ENCODE measurements around the gene CCNF.
A peak's percentile ranks its signal among the peaks of the same experiment; 100 is the strongest.
"Not testable (repeated sequence)": the region's sequence is repeated elsewhere in the genome, so short reads cannot be mapped to it uniquely, and the experiment has no call there.

CCNF gene

GRCh38 chr16:2429034-2429770 lies at the start of gene CCNF:
TSS of gene CCNF (plus strand) at chr16:2429447. CDS start at chr16:2429482, 35 bp downstream.
- peak; percentile 95 for DNase-seq (ENCODE audit: low read depth)

DNA sequence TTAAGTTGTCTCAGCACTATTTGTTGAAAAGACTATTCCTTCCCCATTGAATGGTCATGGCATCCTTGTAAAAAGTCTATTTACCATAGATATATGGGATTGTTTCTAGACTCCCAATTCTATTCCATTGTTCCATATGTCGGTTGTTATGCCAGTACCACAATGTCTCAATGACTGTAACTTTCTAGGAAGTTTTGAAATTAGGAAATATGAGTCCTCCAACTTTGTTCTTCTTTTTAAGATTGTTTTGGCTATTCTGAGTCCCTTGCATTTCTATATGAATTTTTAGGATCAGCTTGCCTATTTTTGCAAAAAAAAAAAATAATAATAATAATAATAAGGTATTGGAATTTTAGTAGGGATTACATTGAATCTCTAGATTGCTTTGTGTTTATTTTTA lies 45.7 kb upstream of the CCNF start:
- no peak for DNase-seq (ENCODE audit: low read depth)

DNA sequence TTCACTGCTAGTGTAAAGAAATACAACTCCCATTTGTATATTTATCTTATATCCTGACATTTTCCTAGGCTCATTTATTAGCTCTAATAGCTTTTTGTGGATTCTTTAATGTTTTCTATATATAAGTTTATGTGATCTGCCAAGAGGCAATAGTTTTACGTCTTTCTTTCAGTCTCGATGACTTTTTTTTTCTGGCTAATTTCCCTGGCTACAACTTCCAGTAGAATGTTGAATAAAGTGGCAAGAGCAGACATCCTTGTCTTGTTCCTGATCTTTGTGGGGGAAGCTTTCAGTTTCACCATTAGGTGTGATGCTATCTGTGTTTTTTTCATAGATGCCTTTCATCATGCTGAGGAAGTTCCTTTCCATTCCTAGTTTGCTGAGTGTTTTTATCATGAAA lies 44.8 kb upstream of the CCNF start:
- no peak for DNase-seq (ENCODE audit: low read depth)

- DNase-seq (ENCODE audit: low read depth), result no peak
Measured at GRCh38 chr16:2385190-2385836, 43.9 kb upstream of the CCNF start.

DNA sequence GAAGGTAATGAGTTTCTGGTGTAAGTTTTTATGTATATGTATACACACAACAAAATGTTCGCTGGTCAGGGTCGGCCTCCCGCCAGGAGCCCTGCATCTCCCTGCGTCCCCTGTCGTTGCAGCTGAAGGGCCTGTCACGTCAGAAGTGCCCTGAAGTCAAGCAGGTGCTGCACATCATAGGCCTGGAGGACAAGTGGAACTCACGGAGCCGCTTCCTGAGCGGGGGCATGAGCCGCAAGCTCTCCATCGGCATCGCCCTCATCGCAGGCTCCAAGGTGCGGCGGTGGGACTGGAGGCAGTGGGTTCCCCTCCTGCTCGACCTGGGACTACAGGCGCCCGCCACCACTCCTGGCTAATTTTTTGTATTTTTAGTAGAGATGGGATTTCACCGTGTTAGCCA lies 43.3 kb upstream of the CCNF start:
- DNase-seq (ENCODE audit: low read depth), result not testable (repeated sequence)

- no peak for DNase-seq (ENCODE audit: low read depth)
Measured at GRCh38 chr16:2386990-2387389, 42.3 kb upstream of the CCNF start.

- no peak for DNase-seq (ENCODE audit: low read depth)
Measured at GRCh38 chr16:2388139-2388874, 40.9 kb upstream of the CCNF start.

- DNase-seq (ENCODE audit: low read depth), result peak; percentile 83
Measured at GRCh38 chr16:2388875-2389433, 40.3 kb upstream of the CCNF start.

- no peak for DNase-seq (ENCODE audit: low read depth)
Measured at GRCh38 chr16:2392025-2392424, 37.2 kb upstream of the CCNF start.

DNA sequence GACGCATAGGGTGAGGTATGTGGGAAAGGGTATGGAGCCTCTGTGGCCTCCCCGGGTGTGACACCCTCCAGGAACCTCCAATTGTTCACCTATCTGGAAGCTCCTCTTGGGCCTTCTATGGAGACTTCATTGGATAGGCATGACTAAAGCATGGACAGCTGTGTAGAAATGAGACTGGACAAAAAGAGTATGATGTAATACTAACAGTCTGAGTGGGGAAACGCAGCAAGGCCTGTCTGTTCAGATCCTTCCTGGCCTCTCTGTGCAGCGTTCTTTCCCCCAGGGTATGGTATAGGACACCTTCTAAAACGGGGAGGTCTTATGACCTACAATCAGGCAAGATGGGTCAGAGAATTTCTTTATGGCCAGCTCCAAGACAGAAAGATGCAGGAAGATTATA lies 30.7 kb upstream of the CCNF start:
- DNase-seq (ENCODE audit: low read depth), result no peak

- DNase-seq (ENCODE audit: low read depth), result no peak
Measured at GRCh38 chr16:2404099-2404498, 25.1 kb upstream of the CCNF start.

DNA sequence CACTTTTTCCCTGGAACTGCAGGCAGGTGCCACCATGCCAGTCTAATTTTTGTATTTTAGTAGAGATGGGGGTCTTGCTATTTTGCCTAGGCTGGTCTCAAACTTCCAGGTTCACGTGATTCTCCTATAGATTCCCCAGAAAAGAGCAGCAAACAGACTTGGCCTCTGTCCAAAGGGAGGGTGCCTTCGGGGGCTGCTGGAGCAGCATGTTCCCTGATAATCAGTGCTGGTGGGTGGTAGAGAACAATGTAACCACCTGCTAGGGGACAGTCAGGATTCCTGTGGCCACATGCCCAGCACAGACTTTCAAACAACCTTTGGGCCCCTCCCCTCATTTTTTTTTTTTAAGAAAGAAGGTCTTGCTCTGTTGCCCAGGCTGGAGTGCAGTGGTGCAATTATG lies 14.2 kb upstream of the CCNF start:
- DNase-seq (ENCODE audit: low read depth), result no peak

GRCh38 chr16:2420035-2420434 lies 9.2 kb upstream of the CCNF start:
- peak; percentile 57 for DNase-seq (ENCODE audit: low read depth)

- DNase-seq (ENCODE audit: low read depth), result no peak
Measured at GRCh38 chr16:2422123-2422867, 7.0 kb upstream of the CCNF start.

GRCh38 chr16:2424061-2425007 lies 4.9 kb upstream of the CCNF start:
- no peak for DNase-seq (ENCODE audit: low read depth)

GRCh38 chr16:2425008-2425518 lies 4.2 kb upstream of the CCNF start:
- DNase-seq (ENCODE audit: low read depth), result no peak

DNA sequence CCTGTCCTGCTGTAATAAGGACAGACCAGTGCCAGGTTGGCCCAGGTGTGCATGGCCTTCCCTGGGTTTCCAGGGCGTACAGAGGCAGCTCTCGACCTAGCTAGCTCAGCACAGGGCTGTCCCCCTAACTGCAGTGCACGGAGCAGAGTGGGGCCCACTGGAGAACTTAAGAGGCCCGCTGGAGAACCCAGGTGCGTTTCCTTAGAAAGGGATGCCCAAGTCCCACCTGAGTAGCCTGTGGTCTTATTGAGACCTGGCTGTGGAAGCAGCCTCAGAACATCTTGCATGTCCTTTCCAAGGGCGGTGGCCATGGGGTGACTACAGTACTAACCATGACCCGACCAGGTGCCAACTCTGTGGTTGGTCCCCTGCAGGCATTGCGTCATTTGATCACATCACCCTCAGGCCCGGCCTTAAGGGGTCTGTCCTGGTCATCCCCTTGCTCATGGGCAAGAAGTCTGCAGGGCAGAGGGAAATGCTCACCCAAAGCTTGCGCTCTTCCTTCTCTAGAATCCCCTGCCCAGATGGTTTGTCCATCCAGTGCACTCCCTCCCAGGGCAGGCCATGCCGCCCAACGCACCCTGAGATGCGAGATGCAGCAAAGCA lies 3.3 kb upstream of the CCNF start:
- DNase-seq (ENCODE audit: low read depth), result no peak

DNA sequence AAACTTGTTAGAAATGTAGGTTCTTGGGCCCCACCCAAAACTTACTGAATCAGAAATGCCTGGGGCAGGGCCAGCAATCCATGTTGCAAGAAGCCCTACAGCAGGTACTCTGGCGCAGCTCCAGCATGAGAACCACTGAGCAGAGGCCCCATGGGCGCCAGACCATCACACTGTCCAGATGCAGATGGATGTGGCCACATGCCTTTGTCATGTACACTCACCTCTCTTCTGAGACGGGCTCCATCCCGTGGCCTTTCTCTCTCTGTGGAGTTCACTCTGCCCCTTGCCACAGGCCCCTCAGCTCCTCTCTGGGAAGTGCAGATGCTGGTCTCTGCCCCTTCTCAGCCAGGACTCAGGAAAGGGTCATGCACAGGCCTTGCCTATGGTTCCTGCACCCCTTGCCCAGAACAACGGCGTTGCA lies 2.3 kb upstream of the CCNF start:
- DNase-seq (ENCODE audit: low read depth), result no peak

- DNase-seq (ENCODE audit: low read depth), result no peak
Measured at GRCh38 chr16:2427526-2427925, 1.7 kb upstream of the CCNF start.
